GM04504 (cell line): ENCODE data around the gene CAB39.
A peak's percentile ranks its signal among the peaks of the same experiment; 100 is the strongest.
"Not testable (repeated sequence)": the region's sequence is repeated elsewhere in the genome, so short reads cannot be mapped to it uniquely, and the experiment has no call there.

ENCODE experiments used
- DNase-seq: peaks from one replicate; pipeline ENCODE4 v3.0.0-alpha.2; 2012; ENCODE audit warnings: low read depth

Gene CAB39

GRCh38 chr2:230684270-230685168 is 28.1 kb upstream of the CAB39 start:
- DNase-seq = no peak

GRCh38 chr2:230685178-230685577 is 27.5 kb upstream of the CAB39 start:
- no peak for DNase-seq

GRCh38 chr2:230687498-230687897 is 25.1 kb upstream of the CAB39 start:
- no peak for DNase-seq

GRCh38 chr2:230688490-230688889 is 24.2 kb upstream of the CAB39 start:
- DNase-seq = no peak

- no peak for DNase-seq
These were observed 22.2 kb upstream of the CAB39 start for GRCh38 chr2:230690439-230690838.

- DNase-seq = no peak
These were observed 21.5 kb upstream of the CAB39 start for GRCh38 chr2:230691005-230691647.

- no peak for DNase-seq
These were observed 19.9 kb upstream of the CAB39 start for GRCh38 chr2:230692760-230693159.

GRCh38 chr2:230693411-230693810 is 19.2 kb upstream of the CAB39 start:
- no peak for DNase-seq

GRCh38 chr2:230694241-230694640 is 18.4 kb upstream of the CAB39 start:
- no peak for DNase-seq

GRCh38 chr2:230695551-230695950 is 17.1 kb upstream of the CAB39 start:
- no peak for DNase-seq

- DNase-seq = no peak
These were observed 16.0 kb upstream of the CAB39 start for GRCh38 chr2:230696670-230697069.

GRCh38 chr2:230697676-230698075 is 15.0 kb upstream of the CAB39 start:
- no peak for DNase-seq

- not testable (repeated sequence) for DNase-seq
These were observed 13.9 kb upstream of the CAB39 start for GRCh38 chr2:230698753-230699152.

GRCh38 chr2:230700447-230700846 is 12.2 kb upstream of the CAB39 start:
- DNase-seq = no peak

- no peak for DNase-seq
These were observed 11.3 kb upstream of the CAB39 start for GRCh38 chr2:230701308-230701707.

- not testable (repeated sequence) for DNase-seq
These were observed 10.2 kb upstream of the CAB39 start for GRCh38 chr2:230702457-230702856.

- DNase-seq = no peak
These were observed 9.1 kb upstream of the CAB39 start for GRCh38 chr2:230703514-230703913.

GRCh38 chr2:230706053-230706521 is 6.6 kb upstream of the CAB39 start:
- DNase-seq = no peak

- no peak for DNase-seq
These were observed 5.7 kb upstream of the CAB39 start for GRCh38 chr2:230706966-230707365.

- no peak for DNase-seq
These were observed 4.4 kb upstream of the CAB39 start for GRCh38 chr2:230708204-230708603.

GRCh38 chr2:230711224-230711623 is 1.4 kb upstream of the CAB39 start:
- DNase-seq = no peak

- no peak for DNase-seq
These were observed 891 bp downstream of the CAB39 start for GRCh38 chr2:230713331-230714135.

- DNase-seq = peak; percentile 47
These were observed 1.5 kb downstream of the CAB39 start for GRCh38 chr2:230714136-230714480.
